MM.1S (cell line): ENCODE results near the gene SAP30.

Source experiments
- DNase-seq: peaks from one replicate; pipeline ENCODE4 v3.0.0-alpha.2; 2015
- H2AFZ ChIP-seq: fragments of 300-600 bp; sonication (generic); 2 replicates; pipeline ENCODE4 v1.6.0; 2016; ENCODE audit warnings: antibody characterized with exemption, low read length
- H3F3A ChIP-seq: fragments of 300-600 bp; sonication (generic); 2 replicates; pipeline ENCODE4 v1.6.1; 2016; ENCODE audit warnings: mild to moderate bottlenecking, antibody characterized with exemption, low read length, moderate library complexity, mixed read lengths; ENCODE audit not compliant: insufficient read depth
- H3K27ac ChIP-seq: fragments of 300-600 bp; sonication (generic); 2 replicates; pipeline ENCODE4 v1.5.1; 2016; ENCODE audit warnings: mild to moderate bottlenecking, low read length
- H3K27me3 ChIP-seq: fragments of 300-600 bp; sonication (generic); replicated peaks from 2 replicates; pipeline ENCODE4 v1.6.0; 2016; ENCODE audit warnings: low read length; ENCODE audit not compliant: insufficient read depth
- H3K36me3 ChIP-seq: fragments of 300-600 bp; sonication (generic); replicated peaks from 2 replicates; pipeline ENCODE4 v1.6.1; 2016; ENCODE audit warnings: mild to moderate bottlenecking, low read length, mixed read lengths; ENCODE audit not compliant: insufficient read depth
- H3K4me1 ChIP-seq: fragments of 300-600 bp; sonication (generic); 2 replicates; pipeline ENCODE4 v1.6.1; 2016; ENCODE audit warnings: low read length, mixed read lengths
- H3K4me2 ChIP-seq: fragments of 300-600 bp; sonication (generic); 2 replicates; pipeline ENCODE4 v1.6.0; 2016; ENCODE audit warnings: low read depth, low read length
- H3K4me3 ChIP-seq: fragments of 300-600 bp; sonication (generic); 2 replicates; pipeline ENCODE4 v1.5.1; 2016; ENCODE audit warnings: low read length, mixed read lengths
- H3K79me2 ChIP-seq: fragments of 300-600 bp; sonication (generic); 2 replicates; pipeline ENCODE4 v1.6.1; 2016; ENCODE audit warnings: mixed run types, low read length, mixed read lengths
- H3K9ac ChIP-seq: fragments of 300-600 bp; sonication (generic); 2 replicates; pipeline ENCODE4 v1.6.1; 2016; ENCODE audit warnings: low read length, mixed read lengths
- H3K9me2 ChIP-seq: fragments of 300-600 bp; sonication (generic); replicated peaks from 2 replicates; pipeline ENCODE4 v1.6.1; 2016; ENCODE audit warnings: mild to moderate bottlenecking, low read length, mixed read lengths; ENCODE audit not compliant: insufficient read depth
- H3K9me3 ChIP-seq: fragments of 300-600 bp; sonication (generic); replicated peaks from 2 replicates; pipeline ENCODE4 v1.6.1; 2016; ENCODE audit warnings: mild to moderate bottlenecking, low read length, mixed read lengths; ENCODE audit not compliant: insufficient read depth
- H4K20me1 ChIP-seq: fragments of 300-600 bp; sonication (generic); 2 replicates; pipeline ENCODE4 v1.6.1; 2016; ENCODE audit warnings: mild to moderate bottlenecking, low read length, moderate library complexity, mixed read lengths; ENCODE audit not compliant: insufficient read depth
- EZH2 ChIP-seq: fragments of 300-600 bp; sonication (generic); optimal IDR thresholded peaks from 2 replicates; pipeline ENCODE3; 2017; ENCODE audit warnings: low read depth, mild to moderate bottlenecking, antibody characterized with exemption, low read length, mixed read lengths
- EZH2phosphoT487 ChIP-seq: fragments of 300-600 bp; sonication (generic); IDR thresholded peaks from 2 replicates; pipeline ENCODE4 v1.6.1; 2018; ENCODE audit warnings: antibody characterized with exemption, low read length
- TF ChIP-seq, protein P1 (sequence below): fragments of 300-600 bp; sonication (generic); IDR thresholded peaks from 2 replicates; pipeline ENCODE4 v1.5.1; 2016; ENCODE audit warnings: antibody characterized with exemption, low read length, mixed read lengths

The SAP30 gene

GRCh38 chr4:173418639-173419038 is 47.9 kb downstream of the SAP30 start:
- Histone ChIP-seq H3K27me3 (no peaks in the 10 kb centered on the region), H4K20me1 (no peaks in the 10 kb centered on the region), H3K4me3 (no peak overlapping the region), H3K4me1 (no peaks in the 10 kb centered on the region), H3F3A (no peaks in the 10 kb centered on the region), H3K27ac (no peak overlapping the region), H2AFZ (no peak overlapping the region), H3K9ac (no peak overlapping the region), H3K79me2 (no peaks in the 10 kb centered on the region), H3K9me3 (no peaks in the 10 kb centered on the region), H3K4me2 (no peak overlapping the region), H3K36me3 (no peaks in the 10 kb centered on the region), H3K9me2 (no peaks in the 10 kb centered on the region)
- no peak for DNase-seq
- TF ChIP-seq EZH2 (no peak), EZH2phosphoT487 (no peak)
- TF ChIP-seq, protein P1, sequence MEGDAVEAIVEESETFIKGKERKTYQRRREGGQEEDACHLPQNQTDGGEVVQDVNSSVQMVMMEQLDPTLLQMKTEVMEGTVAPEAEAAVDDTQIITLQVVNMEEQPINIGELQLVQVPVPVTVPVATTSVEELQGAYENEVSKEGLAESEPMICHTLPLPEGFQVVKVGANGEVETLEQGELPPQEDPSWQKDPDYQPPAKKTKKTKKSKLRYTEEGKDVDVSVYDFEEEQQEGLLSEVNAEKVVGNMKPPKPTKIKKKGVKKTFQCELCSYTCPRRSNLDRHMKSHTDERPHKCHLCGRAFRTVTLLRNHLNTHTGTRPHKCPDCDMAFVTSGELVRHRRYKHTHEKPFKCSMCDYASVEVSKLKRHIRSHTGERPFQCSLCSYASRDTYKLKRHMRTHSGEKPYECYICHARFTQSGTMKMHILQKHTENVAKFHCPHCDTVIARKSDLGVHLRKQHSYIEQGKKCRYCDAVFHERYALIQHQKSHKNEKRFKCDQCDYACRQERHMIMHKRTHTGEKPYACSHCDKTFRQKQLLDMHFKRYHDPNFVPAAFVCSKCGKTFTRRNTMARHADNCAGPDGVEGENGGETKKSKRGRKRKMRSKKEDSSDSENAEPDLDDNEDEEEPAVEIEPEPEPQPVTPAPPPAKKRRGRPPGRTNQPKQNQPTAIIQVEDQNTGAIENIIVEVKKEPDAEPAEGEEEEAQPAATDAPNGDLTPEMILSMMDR, result no peak

- no peaks in the 10 kb centered on the region for H4K20me1 ChIP-seq
- no peak overlapping the region for H2AFZ ChIP-seq
- no peak overlapping the region for H3K4me3 ChIP-seq
- no peaks in the 10 kb centered on the region for H3K9me2 ChIP-seq
- no peak overlapping the region for H3K4me2 ChIP-seq
- H3K4me1 ChIP-seq, result no peaks in the 10 kb centered on the region
- peak; percentile 49 for DNase-seq
- no peaks in the 10 kb centered on the region for H3F3A ChIP-seq
- H3K9me3 ChIP-seq, result no peaks in the 10 kb centered on the region
- H3K27me3 ChIP-seq, result no peaks in the 10 kb centered on the region
- H3K27ac ChIP-seq, result no peak overlapping the region
- H3K79me2 ChIP-seq, result no peaks in the 10 kb centered on the region
- TF ChIP-seq, protein P1, result peak; percentile 58
- no peak for TF ChIP-seq EZH2
- H3K36me3 ChIP-seq, result no peaks in the 10 kb centered on the region
- H3K9ac ChIP-seq, result no peak overlapping the region
Observed at GRCh38 chr4:173420324-173420752, 49.6 kb downstream of the SAP30 start.

DNA sequence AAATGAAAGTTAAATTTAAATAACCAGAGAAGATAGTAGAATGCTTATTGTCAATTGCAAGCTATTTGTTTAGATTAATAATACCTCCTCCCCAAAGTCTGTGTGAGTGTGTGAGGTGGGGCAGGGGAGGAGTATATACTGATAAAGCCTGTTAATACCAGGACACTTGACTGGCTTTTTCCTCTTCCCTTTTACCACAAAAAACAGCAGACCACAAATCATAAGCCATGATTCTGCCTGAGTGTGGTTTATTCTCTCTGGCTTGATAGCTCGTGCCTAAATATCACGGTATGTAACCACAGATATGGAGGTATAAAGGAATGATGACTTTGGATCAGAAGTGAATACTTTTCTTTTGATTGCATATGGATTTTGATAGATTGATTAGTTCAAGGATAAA is 50.0 kb downstream of the SAP30 start:
- TF ChIP-seq, protein P1, result no peak
- TF ChIP-seq EZH2 (no peak), EZH2phosphoT487 (no peak)
- H2AFZ ChIP-seq, result no peak overlapping the region
- no peaks in the 10 kb centered on the region for H3K27me3 ChIP-seq
- H3K9ac ChIP-seq, result no peak overlapping the region
- H3K79me2 ChIP-seq, result no peaks in the 10 kb centered on the region
- no peaks in the 10 kb centered on the region for H3K9me3 ChIP-seq
- H3F3A ChIP-seq, result no peaks in the 10 kb centered on the region
- DNase-seq, result no peak
- no peaks in the 10 kb centered on the region for H3K9me2 ChIP-seq
- H3K4me2 ChIP-seq, result no peak overlapping the region
- H3K4me1 ChIP-seq, result no peaks in the 10 kb centered on the region
- no peak overlapping the region for H3K27ac ChIP-seq
- H3K36me3 ChIP-seq, result no peaks in the 10 kb centered on the region
- H3K4me3 ChIP-seq, result no peak overlapping the region
- H4K20me1 ChIP-seq, result no peaks in the 10 kb centered on the region
